Effector CD8-positive, alpha-beta T cell (primary cell): ENCODE data around the gene EGFLAM.

Source experiments
- DNase-seq: peaks from one replicate; lab custom pipeline; 2025; lab: John Stamatoyannopoulos, UW

The EGFLAM gene

GRCh38 chr5:38420246-38420645 is 161.9 kb downstream of the EGFLAM start:
- no peak for DNase-seq

DNA sequence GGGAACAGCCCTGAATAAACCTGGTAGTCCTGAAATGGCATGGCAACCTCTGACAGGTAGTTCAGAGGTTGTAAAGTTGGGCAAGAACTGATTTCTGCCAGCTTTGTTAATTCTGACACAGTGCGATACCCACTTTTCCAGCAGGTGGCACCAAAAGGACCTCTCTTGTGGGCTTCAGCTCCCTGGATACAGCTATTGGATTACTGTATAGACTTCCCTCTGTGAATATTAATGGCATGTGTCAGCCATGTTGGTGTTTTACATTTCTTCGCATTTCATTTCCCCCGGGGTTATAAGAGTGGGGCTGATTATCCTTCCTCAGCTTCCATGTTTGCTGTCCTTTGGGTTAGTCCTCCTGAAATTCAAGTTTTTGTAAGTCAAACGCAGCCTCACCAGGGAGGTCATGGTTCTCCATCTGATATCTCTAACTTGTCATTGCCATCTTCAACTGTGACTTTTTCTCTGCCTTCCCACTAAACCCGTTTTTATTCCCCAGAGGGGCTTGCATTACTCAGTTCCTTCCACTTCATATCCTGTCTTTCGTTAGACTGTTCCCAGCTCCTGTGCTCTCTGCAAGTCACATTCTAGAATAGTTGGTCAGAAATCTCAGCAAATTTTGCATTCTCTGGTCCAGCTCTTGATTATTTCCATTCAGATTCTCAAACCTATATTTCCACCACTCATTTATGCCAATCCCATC is 162.5 kb downstream of the EGFLAM start:
- DNase-seq: no peak

DNA sequence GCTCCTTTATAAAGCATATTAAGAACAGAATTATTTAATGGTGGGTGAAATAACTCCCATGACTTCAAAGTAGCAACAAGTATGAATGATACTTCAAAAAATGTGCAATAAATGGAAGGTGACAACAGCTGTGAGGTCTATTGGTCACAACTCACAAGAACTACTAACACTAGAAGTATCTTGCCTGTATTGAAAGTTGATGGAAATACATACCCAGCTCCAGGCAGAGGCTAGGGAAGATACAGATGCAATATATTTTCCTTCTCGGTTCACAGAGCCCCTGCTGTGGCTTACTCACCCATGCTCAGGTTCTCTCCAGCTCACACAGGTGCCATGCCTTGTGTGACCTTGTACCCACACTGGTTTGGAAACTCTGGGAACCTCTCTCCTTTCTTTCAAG is 164.3 kb downstream of the EGFLAM start:
- no peak for DNase-seq

- no peak for DNase-seq
Measured at GRCh38 chr5:38423276-38424147, 165.2 kb downstream of the EGFLAM start.

- no peak for DNase-seq
Measured at GRCh38 chr5:38424148-38425060, 166.0 kb downstream of the EGFLAM start.

- DNase-seq: no peak
Measured at GRCh38 chr5:38426490-38426889, 168.1 kb downstream of the EGFLAM start.

GRCh38 chr5:38426986-38427950 is 168.9 kb downstream of the EGFLAM start:
- DNase-seq: no peak

DNA sequence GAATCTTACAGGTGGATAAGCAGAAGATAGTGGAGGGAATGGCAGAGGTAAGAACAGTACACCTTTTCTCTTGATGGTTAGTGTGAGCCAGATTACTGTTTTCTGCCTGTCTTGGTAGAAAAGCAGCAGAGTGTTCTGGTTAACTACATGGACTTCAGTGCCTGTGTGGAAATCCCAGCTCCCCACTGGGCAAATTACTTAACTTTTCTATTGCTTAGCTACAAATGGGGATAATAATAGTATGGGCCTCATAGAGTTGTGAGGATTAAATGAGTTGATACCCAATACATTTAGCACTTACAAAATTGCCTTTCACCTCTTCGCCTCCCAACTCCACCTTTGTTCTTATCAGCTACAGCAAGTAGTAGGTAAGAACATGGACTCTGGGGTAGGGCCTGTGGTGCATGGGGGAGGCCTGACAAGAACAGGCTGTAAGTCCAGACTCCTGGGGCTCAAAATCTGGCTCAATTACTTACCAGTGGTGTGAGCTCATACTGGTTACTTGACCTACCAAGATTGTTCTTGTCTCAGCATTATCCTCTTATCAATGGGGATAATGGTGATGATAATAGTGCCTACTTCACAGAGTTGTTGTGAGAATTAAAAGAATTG is 173.0 kb downstream of the EGFLAM start:
- no peak for DNase-seq

- DNase-seq: no peak
Measured at GRCh38 chr5:38433160-38433861, 175.0 kb downstream of the EGFLAM start.

GRCh38 chr5:38434966-38435705 is 176.8 kb downstream of the EGFLAM start:
- DNase-seq: no peak

DNA sequence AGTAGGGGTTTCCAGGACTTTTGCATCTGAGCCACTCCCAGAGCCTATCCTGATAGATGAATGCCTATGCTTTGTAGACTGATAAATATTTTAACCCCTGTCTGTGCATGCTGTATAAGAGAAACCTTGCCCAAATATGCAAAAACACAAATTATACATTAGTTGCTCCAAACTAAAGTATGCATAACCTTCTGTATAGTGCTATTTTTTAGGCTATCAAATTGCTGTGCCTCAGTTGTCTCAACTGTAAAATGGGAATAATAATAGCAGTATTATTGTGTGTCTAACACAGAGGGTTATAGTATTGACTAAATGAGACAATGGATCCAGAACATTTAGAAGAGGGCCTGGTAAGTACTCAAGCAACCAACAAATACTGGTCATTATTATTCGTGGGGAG is 180.4 kb downstream of the EGFLAM start:
- no peak for DNase-seq

GRCh38 chr5:38441453-38442246 is 183.3 kb downstream of the EGFLAM start:
- peak; percentile 63 for DNase-seq

DNA sequence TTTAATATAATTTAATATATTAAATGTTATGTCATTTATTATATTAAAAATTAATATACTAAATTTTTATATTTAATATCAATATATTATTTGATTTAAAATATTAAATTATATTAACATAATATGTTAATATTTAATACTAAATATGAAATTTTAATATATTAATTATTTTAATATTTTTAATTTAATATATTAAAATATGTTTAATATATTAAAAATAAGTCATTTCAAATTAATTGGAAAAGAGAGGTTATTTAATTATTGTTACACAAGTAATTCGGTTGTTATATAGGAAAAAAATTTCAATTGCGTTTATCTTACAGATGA is 183.9 kb downstream of the EGFLAM start:
- DNase-seq: no peak

- no peak for DNase-seq
Measured at GRCh38 chr5:38443390-38443789, 185.0 kb downstream of the EGFLAM start.

- no peak for DNase-seq
Measured at GRCh38 chr5:38445374-38446028, 187.1 kb downstream of the EGFLAM start.

DNA sequence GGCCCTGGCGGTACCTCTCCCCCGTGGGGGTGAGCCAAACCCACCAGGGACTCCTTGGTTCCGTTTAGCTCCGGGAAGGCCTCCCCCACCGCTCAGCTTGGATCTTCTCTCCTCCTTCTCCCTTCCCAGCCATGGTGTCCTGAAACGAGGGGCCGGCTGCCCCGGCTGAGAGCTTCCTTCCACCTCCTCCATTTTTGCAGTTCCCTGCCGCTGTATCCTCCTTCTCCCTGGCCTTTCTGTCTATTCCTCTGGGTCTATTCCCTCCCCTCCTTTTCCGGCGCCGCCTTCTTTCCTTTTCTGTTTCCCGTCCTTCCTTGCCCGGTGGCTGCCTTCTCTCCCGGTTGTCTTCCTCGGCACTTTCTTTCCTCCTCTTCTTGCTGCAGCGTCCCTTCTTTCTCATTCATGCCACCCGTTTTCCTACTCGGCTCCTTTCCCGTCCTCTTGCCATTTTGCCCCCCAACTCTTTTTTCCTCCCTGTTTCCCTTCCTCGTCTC is 187.7 kb downstream of the EGFLAM start:
- no peak for DNase-seq

DNA sequence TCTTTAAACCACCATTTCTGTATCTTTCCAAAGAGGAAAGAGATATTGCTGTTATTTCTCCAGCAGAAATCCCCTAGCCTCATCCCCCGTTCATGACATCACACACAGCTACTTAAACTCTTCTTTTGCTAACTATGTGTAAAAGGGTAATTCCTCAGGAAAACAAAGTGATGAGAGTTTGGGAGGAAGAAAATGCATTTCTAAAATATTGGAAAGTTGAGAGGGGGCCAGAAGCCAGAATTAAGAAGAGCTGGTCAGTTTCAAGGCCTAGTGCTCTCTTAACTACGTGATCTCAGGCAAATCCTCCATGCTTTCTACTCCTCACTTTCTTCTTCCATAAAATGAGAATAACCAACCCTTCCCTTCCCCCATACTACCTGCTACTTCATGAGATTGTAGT is 188.7 kb downstream of the EGFLAM start:
- no peak for DNase-seq

DNA sequence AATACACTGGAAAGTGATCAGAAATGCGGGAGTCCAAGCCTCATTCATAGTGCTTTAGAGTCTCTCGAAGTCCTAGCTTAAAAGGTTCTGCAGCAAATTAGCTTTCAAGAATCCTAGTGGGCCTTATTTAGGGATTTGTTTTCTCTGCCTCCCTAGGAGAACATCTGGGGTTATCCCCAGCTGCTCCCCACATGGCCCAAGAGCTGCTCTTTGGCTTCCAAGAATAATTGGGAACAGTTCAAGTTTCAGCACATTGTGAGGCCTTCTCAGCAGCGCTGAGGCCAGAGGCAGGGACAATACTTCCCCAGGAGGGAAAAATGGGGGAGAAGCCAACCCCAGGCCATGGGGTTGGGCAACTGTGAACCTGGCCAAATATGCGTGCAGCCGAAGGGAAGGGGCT is 189.4 kb downstream of the EGFLAM start:
- DNase-seq: no peak
